ENCODE measurements around the gene ADAMTS15. TPM values are rescaled to one million over a fixed set of nuclear protein-coding genes. Genes with fewer than 3 reads are reported as not detected.

ADAMTS15 gene
- 1 to 10 TPM; 1.6 to 8.2 (median 2.4) TPM for total RNA-seq

GRCh38 chr11:130448416-130449309 is at the start of gene ADAMTS15:
Gene ADAMTS15, plus strand, starts transcription at chr11:130448645. Its CDS starts 329 bp downstream, at chr11:130448974.
- intact Hi-C loops (cut with DNase I; ENCODE audit: low total_unique reads): no loop called here
- Histone ChIP-seq H3K9me3 (no peaks in the 10 kb centered on the region), H3K27me3 (peaks cover 12% of the 10 kb centered on the region), H3K4me1 (peaks cover 7 to 37% (median 15%) of the 10 kb centered on the region in 4 donors), H3K36me3 (no peaks in the 10 kb centered on the region), H3K27ac (peak within 1 kb of the TSS; percentile 60 to 77 (median 72)), H3K4me3 (peak within 1 kb of the TSS; percentile 38 to 68 (median 59))
- TF ChIP-seq POLR2AphosphoS5 (IDR thresholded peaks at IDR 0.05) (peak; percentile 26 to 57 (median 54)), CTCF (IDR thresholded peaks at IDR 0.05) (no peak)
- in situ Hi-C loops (cut with MboI; ENCODE audit: low pct_ligation_motif_present in 1 of 4, low pct_unique_long_range_greater_than_20kb in 1 of 4, low sequenced_read_pairs in 3 of 4): loop anchor here in 1 of 4 donors (25.0 kb wide), 1 partner anchor 214 kb away; no protein-coding TSS in a partner anchor
- WGBS, 2 donors (ENCODE audit: low coverage in 1 of 2): 0% methylated on average over 34 of the region's 75 CpGs; no CpG with 5 or more reads in 1 of the 2 donors
- peak; percentile 75 for DNase-seq

GRCh38 chr11:130399196-130399595 is 49.2 kb upstream of the ADAMTS15 start:
- Histone ChIP-seq H3K27ac (no peak overlapping the region), H3K4me1 (peaks cover 6 to 31% (median 18%) of the 10 kb centered on the region in 4 donors), H3K4me3 (no peak overlapping the region), H3K36me3 (no peaks in the 10 kb centered on the region), H3K27me3 (no peaks in the 10 kb centered on the region), H3K9me3 (no peaks in the 10 kb centered on the region)
- TF ChIP-seq CTCF (IDR thresholded peaks at IDR 0.05): no peak
- TF ChIP-seq POLR2AphosphoS5 (IDR thresholded peaks at IDR 0.05): no peak
- TF ChIP-seq POLR2A (IDR thresholded peaks at IDR 0.05): no peak
- no peak for TF ChIP-seq EP300 (IDR thresholded peaks at IDR 0.05; ENCODE audit: low read depth)
- in situ Hi-C loops (cut with MboI; ENCODE audit: low pct_ligation_motif_present in 1 of 4, low pct_unique_long_range_greater_than_20kb in 1 of 4, low sequenced_read_pairs in 3 of 4) (loop anchor here in 2 of 4 donors (25.0 kb wide), 1 partner anchor 187 kb away; no protein-coding TSS in a partner anchor), intact Hi-C loops (cut with DNase I; ENCODE audit: low total_unique reads) (no loop called here)
- WGBS, 2 donors (ENCODE audit: low coverage in 1 of 2): 72 to 100% methylated on average over 1 to 2 of the region's 2 CpGs
- DNase-seq: no peak

GRCh38 chr11:130400781-130401483 is 47.5 kb upstream of the ADAMTS15 start:
- Histone ChIP-seq H3K27ac (peak overlapping the region; percentile 17 to 84 (median 48)), H3K4me3 (no peak overlapping the region), H3K36me3 (no peaks in the 10 kb centered on the region), H3K4me1 (peaks cover 6 to 31% (median 18%) of the 10 kb centered on the region in 4 donors), H3K27me3 (no peaks in the 10 kb centered on the region), H3K9me3 (no peaks in the 10 kb centered on the region)
- no peak for DNase-seq
- WGBS, 2 donors (ENCODE audit: low coverage in 1 of 2): 48 to 66% methylated on average over 6 to 13 of the region's 13 CpGs
- intact Hi-C loops (cut with DNase I; ENCODE audit: low total_unique reads) (no loop called here), in situ Hi-C loops (cut with MboI; ENCODE audit: low pct_ligation_motif_present in 1 of 4, low pct_unique_long_range_greater_than_20kb in 1 of 4, low sequenced_read_pairs in 3 of 4) (loop anchor here in 1 of 4 donors (25.0 kb wide), 1 partner anchor 189 kb away; no protein-coding TSS in a partner anchor)
- TF ChIP-seq EP300 (IDR thresholded peaks at IDR 0.05; ENCODE audit: low read depth) (no peak), POLR2AphosphoS5 (IDR thresholded peaks at IDR 0.05) (no peak), POLR2A (IDR thresholded peaks at IDR 0.05) (no peak), CTCF (IDR thresholded peaks at IDR 0.05) (no peak)

- Histone ChIP-seq H3K27ac (peak overlapping the region; percentile 48 to 84 (median 75)), H3K4me1 (peaks cover 8 to 32% (median 18%) of the 10 kb centered on the region in 4 donors), H3K36me3 (no peaks in the 10 kb centered on the region), H3K9me3 (no peaks in the 10 kb centered on the region), H3K4me3 (no peak overlapping the region), H3K27me3 (no peaks in the 10 kb centered on the region)
- WGBS, 2 donors (ENCODE audit: low coverage in 1 of 2): 52 to 67% methylated on average over 2 of the region's 2 CpGs
- intact Hi-C loops (cut with DNase I; ENCODE audit: low total_unique reads) (no loop called here), in situ Hi-C loops (cut with MboI; ENCODE audit: low pct_ligation_motif_present in 1 of 4, low pct_unique_long_range_greater_than_20kb in 1 of 4, low sequenced_read_pairs in 3 of 4) (loop anchor here in 1 of 4 donors (25.0 kb wide), 1 partner anchor 190 kb away; no protein-coding TSS in a partner anchor)
- no peak for DNase-seq
- TF ChIP-seq POLR2A (IDR thresholded peaks at IDR 0.05) (no peak), EP300 (IDR thresholded peaks at IDR 0.05; ENCODE audit: low read depth) (no peak), CTCF (IDR thresholded peaks at IDR 0.05) (no peak), POLR2AphosphoS5 (IDR thresholded peaks at IDR 0.05) (no peak)
Measured at GRCh38 chr11:130402570-130402969, 45.9 kb upstream of the ADAMTS15 start.
